Measurements from ENCODE around the gene NACC2.

Gene NACC2

DNA sequence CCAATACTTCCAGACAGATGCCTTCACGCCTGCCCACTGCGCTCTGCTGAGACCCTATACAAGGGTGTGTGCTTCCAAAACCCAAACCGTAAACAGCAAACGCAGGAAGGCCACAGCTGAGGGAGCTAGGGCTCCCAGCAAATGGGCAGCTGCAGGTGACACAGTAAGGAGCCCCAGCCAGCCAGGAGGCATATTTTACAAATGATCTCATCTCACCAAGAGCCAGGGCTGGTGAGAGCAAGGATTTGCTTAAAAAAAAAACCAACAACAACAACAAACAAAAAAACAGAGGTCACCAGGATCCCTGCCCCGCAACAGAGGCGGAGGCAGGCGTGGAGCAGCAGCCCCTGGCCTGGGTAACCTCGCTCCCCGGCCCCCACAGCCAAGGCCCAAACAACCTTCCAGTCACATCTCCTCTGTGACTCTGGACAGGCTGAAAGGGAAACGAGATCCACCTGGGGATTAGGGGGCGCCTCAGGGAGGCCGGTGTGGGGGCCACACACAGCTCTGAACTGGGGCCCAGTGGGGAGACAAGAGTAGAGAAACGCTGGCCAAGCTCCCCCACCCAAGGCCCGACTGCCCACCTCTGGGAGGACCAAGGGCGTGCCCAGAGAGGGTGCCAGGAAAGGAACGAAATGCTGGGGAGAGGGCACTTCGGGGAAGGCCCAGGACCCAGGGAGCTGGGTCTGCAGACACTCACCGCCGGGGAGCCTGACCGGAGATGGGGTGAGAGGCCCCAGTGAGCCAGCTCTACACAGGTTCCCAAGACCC lies 3.3 kb downstream of the NACC2 start:
- no peak for FAIRE-seq

DNA sequence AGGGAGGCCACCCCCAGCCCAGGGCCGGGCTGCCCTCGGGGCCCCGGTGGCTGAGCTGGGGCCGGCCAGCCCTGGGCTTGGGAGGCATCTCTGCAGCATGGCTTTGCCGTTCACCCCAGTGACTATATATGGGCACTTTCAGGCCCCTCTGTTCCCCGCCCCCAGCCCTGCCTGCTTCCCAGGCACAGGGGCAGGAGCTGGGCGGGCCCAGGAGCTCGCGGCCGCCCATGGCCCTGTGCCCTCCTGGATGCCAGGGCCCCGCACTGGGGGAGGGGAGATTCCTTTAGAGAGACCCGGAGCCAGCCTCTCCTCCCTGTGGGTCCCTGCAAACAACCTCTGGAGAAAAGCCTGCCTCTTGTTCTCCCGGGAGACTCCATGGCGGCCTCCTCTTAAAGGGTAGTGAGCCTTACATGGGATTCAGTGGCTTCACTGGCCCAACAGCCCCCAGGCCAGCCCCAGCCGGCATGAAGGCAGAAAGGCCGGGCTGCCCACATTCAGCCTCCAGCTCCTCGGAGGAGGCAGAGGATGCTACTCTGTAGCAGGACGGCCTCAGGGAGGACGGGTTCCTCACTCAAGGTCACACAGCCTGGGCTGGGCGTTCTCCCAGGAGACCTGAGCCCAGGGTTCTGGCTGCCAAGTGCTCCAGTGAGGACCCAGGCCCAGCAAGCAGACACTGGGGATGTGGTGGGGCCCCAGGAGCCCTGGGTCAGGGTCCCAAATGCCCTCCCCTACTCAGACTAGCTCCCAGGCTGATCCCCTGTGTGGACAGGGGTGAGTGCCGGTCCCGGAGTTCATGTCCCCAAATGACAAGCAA lies 4.1 kb downstream of the NACC2 start:
- FAIRE-seq = no peak

DNA sequence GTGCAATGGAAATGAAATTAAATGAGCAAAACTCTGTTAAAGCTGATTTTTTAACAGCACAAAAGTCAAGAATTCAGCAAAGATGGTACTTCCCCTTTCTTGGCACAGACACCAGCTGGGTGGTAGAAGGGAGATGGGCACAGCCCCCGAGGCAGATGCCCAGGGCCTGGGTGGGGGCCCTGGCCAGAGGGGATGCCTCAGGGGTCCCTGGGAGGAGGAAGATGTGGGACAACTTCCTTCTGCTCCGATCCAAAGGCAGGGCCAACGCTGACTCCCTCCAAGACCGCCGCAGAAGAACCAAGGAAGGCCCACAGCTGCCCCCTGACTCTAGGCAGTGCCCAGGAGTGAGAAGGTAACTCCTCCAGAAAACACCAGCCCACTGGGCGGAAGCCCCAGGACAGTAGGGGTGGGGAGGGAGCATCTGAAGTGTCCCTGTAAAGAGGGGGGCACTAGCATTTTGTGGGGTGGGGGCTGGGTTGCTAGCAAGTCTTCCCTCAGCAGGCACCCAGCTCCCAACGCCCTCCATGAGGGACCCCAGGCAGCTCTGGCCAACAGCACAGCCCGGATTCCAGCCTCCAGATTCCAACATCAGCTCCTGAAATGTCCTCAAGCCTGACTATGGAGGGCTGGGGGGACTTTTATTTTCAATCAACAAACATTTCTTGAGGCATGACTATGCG lies 4.9 kb downstream of the NACC2 start:
- FAIRE-seq = no peak

DNA sequence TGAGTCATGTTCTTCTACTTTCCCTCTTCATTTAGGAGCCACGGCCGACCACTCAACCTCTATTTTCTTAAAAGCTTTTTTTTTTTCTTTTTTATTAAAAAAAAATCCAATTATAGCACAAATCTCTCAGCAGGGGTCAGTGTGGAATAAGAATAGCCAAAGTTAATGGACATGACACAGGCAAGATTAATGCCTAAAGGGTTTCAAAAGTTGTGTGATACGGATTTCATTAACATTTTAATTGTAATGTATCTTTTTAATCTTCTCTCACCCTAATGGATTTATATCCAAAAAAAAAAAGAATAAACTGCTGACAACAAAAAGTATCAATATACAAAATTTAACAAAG lies 5.4 kb downstream of the NACC2 start:
- peak; percentile 79 for FAIRE-seq

DNA sequence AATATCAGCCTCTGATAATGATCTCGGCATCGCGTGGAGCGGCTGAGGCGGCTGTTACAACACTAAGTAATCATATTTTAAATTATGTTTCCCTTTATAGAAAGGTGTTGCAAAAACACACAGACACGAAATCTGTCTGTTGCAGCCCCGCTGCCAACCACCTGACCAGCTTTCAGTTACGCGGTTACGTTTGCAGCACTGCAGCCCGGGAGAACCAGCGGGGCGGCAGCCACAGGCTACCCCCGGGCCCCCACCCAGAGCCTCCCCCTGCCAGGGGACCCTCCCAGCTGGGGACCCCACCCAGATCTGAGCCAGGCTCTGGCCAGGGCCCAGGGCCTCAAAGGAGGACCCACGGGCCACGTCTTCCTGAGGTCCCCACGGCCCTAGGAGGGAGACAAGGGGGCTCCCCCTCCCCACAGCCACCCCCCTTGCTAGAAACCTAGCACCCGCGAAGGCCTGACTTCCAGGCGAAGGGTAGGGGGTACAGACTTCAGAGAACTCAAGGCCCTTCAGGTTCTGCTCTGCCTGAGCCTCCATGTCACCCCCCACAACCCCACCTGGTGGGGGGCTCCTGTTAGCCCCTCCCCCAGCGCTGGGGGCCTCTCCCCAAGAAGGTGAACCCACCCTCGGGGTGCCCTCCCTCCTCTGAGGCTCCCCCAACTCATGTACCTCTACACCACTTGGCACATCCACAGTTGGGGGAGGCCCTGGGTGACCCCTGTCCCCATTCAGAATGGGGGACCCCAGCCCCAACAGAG lies 6.0 kb downstream of the NACC2 start:
- no peak for FAIRE-seq

DNA sequence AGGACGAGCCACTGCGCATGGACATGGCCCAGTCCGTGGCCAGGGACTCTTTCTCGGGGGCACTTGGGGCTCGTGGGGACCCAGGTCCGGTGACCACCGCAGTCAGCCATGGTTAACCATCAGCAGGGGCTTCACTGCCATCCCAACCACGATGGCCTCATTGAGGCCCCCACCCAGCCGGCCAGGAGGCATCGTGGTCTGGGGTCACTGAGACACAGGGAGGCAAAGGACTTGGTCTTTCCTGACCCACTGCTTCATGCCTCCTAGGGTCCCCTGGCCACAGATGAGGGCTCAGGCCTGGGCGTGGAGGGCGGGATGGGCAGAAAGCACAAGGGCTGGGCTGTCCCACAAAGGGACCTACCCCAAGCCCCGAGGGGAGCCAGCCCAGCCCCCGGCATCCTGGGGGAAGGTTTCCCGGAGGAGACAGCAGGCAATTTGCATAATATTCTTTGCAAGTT lies 6.6 kb downstream of the NACC2 start:
- FAIRE-seq = no peak

DNA sequence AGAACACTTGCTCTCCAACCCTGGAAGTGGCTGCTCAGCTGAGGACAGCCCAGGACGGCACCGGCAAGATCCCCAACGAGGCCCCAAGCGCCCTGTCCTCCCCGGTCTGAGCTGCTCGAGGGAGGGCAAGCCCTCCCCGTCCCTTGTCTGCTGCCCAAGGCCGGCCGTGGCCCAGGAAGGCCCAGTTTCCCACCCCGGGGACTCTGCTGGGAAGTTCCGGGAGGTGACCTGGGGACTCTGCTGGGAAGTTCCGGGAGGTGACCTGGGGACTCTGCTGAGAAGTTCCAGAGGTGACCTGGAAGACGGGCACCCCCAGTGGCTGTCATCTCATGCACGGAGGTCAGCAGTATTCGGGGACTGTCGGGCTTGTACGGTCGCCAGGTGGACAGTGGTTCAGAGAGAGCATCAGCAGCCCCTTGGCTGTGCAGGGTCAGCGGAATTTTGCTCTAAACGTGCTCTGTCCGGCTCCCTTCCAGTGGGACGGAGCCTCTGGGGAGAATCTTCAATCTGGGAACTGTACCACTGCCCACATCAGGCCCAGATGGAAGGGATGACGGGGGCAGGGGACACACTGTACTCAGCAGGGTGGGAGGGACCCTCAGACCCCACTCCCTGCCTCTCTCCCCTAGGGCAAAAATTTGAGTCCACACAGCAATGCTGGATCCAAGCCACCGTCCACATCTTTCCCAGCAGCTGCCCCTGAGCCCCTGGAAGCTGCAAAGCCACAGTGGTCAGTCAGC lies 7.2 kb downstream of the NACC2 start:
- FAIRE-seq = no peak

DNA sequence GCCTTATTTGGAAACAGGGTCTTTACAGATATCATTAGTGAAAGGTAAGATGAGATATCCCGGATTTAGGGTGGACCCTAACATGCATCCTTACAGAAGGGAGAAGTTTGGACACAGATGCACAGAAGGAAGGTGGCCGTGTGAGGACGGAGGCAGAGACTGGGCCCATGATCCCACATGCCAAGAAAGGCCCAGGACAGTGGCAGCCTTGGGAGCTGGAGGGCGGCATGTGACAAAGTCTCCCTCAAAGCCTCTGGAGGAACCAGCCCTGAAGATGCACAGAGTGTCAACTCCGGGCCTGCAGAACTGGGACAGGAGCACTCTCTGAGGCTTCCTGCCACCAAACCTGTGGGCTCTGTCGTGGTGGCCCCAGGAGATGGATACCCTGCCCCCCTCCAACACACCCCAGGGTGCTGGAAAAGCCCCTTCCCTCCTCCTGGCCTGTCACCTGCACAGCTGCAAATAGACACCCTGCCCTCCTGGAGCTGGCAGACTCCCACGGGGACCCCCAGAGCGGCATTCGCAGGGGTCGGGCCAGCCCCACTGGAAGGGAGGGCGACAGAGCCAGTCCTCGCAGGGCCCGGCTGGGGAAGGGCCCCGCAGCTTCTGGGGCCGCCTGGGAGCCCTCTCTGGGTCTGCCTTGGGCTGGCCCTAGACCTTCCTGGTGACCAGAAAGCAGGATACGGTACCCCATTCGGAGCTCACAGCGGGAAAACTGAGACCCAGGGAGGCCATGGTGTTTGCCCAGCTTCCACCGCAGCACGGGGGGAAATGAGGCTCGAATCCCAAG lies 7.9 kb downstream of the NACC2 start:
- no peak for FAIRE-seq

DNA sequence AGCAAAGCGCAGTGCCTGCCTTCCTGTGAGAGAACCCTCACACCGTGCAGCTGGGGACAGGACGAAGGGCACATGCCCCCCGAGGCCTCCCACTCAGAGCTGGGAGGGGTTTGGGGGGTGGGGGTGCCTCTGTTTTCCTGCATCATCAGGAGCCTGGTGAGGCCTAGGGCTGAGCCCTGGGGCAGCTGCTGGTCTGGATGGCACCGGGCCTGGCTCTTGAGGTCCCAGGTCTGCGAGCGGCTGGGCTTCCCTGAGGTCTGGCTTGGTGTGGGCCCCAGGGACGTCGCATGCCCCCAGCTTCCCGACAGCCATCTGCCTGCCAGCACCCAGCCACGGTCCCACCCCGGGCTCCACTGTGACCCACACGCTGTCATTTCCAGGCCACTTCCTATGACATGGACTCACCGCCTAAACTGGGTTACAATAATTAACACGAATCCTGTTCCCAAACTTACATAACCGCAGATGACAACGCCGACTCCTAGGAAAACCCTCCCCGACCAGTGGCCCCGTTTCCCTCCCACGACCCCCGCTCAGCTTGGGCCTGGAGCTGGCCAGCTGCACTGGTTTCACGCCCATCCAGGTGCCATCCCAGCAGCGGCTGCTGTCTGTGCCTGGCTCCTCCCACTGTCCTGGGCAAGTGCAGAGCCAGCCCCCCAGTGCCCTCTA lies 8.7 kb downstream of the NACC2 start:
- FAIRE-seq = no peak

DNA sequence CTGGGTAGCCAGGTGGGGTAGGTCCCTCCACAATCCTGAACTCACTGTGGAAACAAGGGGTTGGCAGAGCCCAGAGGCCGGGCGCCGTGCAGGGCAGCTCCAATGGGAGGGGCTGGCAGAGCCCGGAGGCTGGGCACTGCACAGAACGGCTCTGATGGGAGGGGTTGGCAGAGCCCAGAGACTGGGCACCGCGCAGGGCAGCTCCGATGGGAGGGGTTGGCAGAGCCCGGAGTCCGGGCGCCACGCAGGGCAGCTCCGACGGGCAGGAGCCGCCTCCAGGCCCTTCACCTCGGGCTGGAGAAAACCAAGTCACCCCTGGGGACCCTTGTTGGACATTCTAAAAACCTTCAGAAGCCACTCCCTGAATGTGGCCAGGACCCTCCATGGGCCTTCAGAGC lies 9.3 kb downstream of the NACC2 start:
- no peak for FAIRE-seq

DNA sequence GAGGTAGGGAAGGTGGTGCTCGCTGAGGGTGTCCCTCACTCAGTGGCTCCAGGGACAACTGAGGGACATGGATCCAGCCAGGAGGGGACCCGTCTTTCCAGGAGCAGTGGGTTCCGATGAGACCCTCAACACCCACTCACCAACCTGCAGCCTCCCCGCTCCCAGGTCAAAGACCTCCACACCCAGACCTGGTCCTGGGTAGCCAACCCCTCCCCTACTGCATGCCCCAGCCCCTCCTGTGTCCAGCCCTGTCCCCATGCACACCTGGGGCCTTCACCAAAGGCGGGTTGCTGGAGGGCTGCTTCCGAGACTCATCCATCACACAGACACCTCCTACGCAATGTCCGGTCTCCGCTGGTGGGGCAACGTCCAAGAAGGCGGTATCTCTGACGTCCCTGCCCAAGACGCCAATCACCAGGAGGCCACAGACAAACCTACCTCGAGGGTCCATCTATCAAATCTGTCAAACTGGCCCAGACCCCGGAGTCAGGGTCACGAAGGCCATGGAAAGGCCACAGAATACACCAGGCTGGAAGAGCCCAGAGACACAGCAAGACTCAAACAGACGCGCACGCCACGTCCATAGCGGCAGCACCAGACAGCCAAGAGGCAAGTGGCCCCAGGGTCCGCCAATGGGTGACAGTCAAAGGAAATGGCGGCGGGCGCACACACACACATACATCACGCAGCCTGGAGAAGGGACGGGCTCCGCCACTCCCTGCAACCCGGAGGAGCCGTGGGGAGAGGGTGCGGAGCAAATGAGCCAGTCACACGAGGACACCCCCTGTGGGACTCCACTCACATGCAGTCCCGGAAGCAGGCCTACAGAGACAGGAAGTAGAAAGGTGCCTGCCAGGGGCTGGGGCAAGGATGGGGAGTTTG lies 10.8 kb downstream of the NACC2 start:
- no peak for FAIRE-seq

DNA sequence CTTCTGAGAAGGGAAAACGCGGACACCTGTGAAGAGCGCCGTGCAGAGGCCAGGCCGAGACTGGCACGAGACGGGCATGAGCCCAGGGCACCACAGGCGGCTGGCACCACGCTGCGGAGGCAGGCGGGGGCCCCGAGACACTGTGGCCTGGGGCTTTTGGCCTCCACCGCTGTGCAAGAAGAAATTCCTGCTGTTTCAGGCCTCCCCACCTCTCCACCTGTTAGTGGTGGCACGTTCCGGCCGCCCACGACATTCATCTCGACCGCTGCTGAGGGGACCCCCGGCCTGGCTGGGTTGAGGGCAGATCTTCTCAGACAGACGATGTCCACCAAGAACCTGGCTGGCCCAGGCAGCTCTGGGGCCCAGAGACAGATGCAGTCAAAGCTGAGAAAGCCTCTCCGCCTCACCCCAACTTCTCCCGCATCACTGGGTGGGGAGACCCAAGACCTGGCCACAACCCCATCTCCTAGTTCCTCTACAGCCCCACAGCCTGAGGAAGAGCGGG lies 11.5 kb downstream of the NACC2 start:
- FAIRE-seq = no peak

DNA sequence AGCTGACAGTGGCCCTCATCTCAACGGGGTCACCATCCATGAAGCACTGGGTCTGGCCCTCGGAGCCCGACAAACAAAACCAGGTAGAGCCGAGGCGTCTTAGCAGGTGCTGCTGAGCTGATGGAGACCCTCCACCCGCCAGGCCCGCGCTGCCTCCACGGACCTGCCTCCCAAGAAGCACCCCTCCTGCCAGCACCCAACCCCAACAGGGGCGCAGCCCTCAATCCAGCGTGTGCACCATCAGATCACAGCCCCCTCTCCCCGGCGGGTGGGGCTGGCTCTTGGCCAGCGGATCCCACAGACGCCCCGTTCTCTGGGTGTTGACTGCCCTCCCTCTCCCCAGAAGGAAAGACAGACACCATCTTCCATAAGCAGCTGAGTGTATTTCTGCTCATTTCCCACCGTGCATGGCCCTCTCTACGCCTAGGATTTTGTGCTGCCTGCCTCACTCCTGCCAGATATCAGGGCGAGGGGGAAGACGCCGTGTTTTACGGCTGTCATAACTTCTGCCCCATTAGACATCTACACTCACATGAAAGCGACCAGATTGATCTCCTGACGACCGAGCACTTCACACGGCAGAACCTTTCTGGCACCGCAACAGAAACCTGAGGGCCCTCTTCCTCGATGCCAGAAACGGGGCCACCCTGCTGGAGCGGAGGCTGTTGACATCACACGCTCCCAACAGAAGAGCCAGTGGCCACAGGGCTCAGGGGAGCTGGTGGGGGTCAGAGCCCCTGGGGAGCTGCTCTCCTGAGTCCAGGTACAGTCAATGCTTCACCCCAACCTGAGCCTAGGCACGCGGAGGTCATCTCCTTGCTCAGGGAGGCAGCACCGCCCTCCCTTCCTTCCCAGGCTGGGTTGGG lies 12.4 kb downstream of the NACC2 start:
- FAIRE-seq = no peak

DNA sequence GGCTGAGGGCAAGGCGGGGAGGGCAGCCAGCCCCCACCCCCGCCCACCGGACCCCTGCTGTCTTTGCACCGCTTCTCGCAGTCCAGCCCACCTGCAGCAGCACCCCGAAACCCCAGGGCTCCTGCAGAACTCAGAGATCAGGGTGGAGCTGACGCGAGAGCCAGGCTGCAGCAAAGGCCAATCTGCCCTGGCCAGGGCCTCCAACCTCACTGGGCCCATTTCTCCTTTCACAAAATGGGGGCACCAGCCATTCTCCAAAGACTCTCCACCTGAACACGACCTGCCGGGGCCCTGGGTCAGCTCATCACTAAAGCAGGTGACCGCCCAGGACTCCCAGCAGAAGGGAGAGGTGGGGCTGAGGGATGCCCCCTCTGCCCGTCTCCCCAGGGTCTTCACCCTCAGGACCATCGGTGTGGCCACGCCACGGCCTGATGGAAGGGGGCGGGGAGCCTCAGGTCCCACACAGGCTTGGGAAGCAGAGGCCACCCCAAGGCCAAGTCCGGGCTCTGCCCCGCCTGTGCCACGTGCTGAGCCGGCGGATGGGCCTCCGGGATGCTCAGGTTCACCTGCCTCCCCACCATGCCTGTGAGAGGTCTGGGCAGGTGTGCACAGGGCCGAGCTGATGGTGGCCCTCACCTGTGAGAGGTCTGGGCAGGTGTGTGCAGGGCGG lies 13.1 kb downstream of the NACC2 start:
- FAIRE-seq = no peak

DNA sequence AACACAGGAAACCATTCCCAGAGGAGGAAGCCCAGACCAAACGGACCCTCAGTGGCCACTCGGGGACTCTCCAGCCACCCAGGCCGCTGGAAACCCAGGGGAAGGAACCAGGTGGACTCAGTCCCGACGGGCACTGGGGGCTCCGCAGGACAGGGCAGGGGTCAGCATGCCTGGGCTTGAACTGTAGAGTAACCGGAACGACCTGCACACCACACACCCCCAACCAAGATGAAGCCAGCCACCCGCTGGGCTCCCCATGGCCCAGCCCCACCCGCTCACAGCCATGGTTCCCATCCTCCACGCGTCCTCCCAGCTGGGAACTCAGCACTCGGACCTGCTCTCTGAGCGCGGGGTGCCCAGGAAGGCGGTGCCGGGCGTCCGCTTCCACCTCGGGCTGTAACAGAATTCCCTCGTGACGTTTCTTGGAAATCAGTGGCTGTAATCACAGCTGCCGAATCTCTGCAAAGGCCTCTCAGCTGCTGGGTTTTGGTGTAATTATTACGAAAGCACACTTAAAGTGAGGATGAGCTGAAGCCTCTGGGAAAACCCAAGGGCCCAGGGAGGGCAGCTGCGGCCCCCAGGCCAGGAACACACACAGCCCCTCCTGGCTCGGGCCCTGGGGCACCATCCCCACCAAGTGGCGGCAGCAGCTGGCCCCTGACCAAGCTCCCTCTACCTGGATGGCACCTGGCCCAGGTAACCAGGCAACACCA lies 13.8 kb downstream of the NACC2 start:
- FAIRE-seq = no peak

DNA sequence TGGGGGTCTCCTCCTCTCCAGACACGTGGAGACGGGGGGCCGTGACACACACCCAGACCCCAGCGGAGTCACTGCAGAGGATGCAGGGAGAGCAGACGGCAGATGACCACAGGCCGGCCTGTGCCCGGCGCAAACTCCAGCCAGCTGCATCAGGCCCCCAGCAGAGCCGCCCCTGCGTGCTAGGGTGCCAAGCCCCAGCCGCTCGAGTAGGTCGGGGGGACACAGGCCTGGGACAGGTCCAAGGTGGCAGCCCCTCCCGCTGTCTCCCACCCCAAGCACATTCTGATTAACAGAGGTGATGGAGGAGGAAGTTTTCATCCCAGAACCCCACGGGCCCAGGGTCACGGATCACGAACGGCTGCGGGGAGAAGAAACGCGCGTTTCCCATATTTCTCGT lies 14.4 kb downstream of the NACC2 start:
- no peak for FAIRE-seq

DNA sequence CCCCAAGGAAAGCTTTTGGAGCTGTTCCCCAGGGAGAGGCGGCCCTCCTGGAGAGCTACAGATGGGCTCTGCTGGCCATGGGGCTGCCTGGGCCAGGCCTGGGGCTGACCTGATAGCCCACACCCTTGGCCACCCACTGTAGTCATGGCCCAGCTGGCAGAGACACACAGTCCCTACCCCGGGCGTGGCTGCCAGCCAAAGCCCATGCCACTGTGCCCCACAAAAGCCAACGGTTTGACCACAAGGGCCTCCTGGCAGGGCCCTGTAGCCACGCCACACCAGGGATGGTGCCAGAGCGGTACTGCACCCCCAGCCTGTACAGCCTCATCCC lies 15.2 kb downstream of the NACC2 start:
- no peak for FAIRE-seq
